Fibroblast of lung (primary cell): ENCODE data around the gene BABAM2. TPM values are rescaled to one million over a fixed set of nuclear protein-coding genes. Genes with fewer than 3 reads are reported as not detected.

Experiments used
- DNase-seq, 2 donors: peaks; one replicate each; pipeline versions ENCODE4 v3.0.0 to v3.0.0-alpha.2; 2010; ENCODE audit warnings: low read depth in 2 of 2
- H2AFZ ChIP-seq: 2 replicates; pipeline ENCODE4 v1.5.1; 2012; ENCODE audit warnings: low read length, control low read depth, inconsistent platforms
- H3K27ac ChIP-seq: 2 replicates; pipeline ENCODE4 v1.5.1; 2011; ENCODE audit warnings: low read length, control low read depth; ENCODE audit not compliant: insufficient read depth
- H3K27me3 ChIP-seq: 2 replicates; pipeline ENCODE4 v1.5.1; 2011; ENCODE audit warnings: mild to moderate bottlenecking, low read length; ENCODE audit not compliant: control insufficient read depth, insufficient read depth
- H3K36me3 ChIP-seq: 2 replicates; pipeline ENCODE4 v1.5.1; 2011; ENCODE audit warnings: low read length; ENCODE audit not compliant: control insufficient read depth, insufficient read depth
- H3K4me1 ChIP-seq: 2 replicates; pipeline ENCODE4 v1.5.1; 2011; ENCODE audit warnings: low read length; ENCODE audit not compliant: control insufficient read depth, insufficient read depth; ENCODE audit errors: extremely low read depth
- H3K4me2 ChIP-seq: 2 replicates; pipeline ENCODE4 v1.5.1; 2011; ENCODE audit warnings: low read length, control low read depth; ENCODE audit not compliant: insufficient read depth; ENCODE audit errors: extremely low read depth
- H3K4me3 ChIP-seq, 4 experiments: fragments of 200-600 bp in 1 of 4; sonication (generic) in 1 of 4; replicated peaks in 1 of 4; 2 replicates each; pipeline ENCODE4 v1.5.1; 2011 to 2016; ENCODE audit warnings: low read length in 4 of 4, low read depth in 3 of 4, mild to moderate bottlenecking in 3 of 4, control low read depth in 2 of 4, inconsistent platforms in 1 of 4, mixed read lengths in 1 of 4; ENCODE audit not compliant: insufficient read depth in 1 of 4; ENCODE audit errors: control extremely low read depth in 1 of 4
- H3K79me2 ChIP-seq: 2 replicates; pipeline ENCODE4 v1.5.1; 2012; ENCODE audit warnings: mild to moderate bottlenecking, low read length, inconsistent platforms; ENCODE audit not compliant: control insufficient read depth, insufficient read depth
- H3K9ac ChIP-seq: 2 replicates; pipeline ENCODE4 v1.5.1; 2011; ENCODE audit warnings: mild to moderate bottlenecking, low read length, control low read depth; ENCODE audit not compliant: insufficient read depth
- H3K9me3 ChIP-seq: 2 replicates; pipeline ENCODE4 v1.5.1; 2012; ENCODE audit warnings: low read depth, low read length; ENCODE audit not compliant: control insufficient read depth, insufficient read depth
- H4K20me1 ChIP-seq: 2 replicates; pipeline ENCODE4 v1.5.1; 2011; ENCODE audit warnings: low read length; ENCODE audit not compliant: control insufficient read depth, insufficient read depth; ENCODE audit errors: extremely low read depth
- EZH2 ChIP-seq: IDR thresholded peaks from 2 replicates; pipeline ENCODE4 v1.5.1; 2012; ENCODE audit warnings: low read length, control low read depth, mild to moderate bottlenecking; ENCODE audit errors: missing control alignments
- polyA plus RNA-seq, 2 donors: library from polyadenylated mRNA; depleted of rRNA in 1 of 2; stranded (reverse) in 1 of 2; unstranded in 1 of 2; fragments of >200 nt; gene quantifications; 2 replicates each; pipeline ENCODE4 v1.2.1, GENCODE V29; 2011 to 2012; ENCODE audit warnings: missing spikeins in 1 of 2
- total RNA-seq: library from RNA; depleted of rRNA; stranded (reverse); fragments of >200 nt; gene quantifications from 2 replicates; pipeline ENCODE4 v1.2.1, GENCODE V29; 2014
- TF ChIP-seq, protein P1 (sequence below), 2 donors: IDR thresholded peaks in 1 of 2; conservative IDR thresholded peaks in 1 of 2; 1 replicate in 1 of 2; 2 replicates in 1 of 2; pipeline ENCODE4 v1.5.1; 2011 to 2012; ENCODE audit warnings: low read length in 2 of 2, control low read depth in 1 of 2, inconsistent platforms in 1 of 2, low read depth in 1 of 2, mild to moderate bottlenecking in 1 of 2

Gene BABAM2
- total and polyA plus RNA-seq, 2 donors (not counting 1 experiment from before 2014, with no cell fraction given) = 25.6 to 33.4 TPM

DNA sequence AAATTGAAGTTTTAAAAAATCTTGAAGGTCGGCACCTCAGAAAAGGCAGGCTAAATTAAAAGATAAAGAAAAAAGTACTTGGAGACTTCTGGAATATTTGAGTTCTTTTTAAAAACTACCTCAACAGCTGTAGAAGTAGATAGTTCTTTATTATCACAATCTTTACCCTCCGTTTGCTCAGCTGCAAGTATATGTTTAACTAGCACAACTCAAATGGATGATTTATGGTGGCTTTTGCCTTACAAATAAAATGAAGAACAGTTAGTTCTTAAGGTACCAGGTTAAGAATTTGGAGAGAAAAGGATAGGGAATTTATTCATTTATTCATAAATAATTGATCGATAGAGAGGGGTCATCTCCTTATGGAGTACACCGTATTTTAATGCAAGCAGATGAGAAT lies 264.6 kb downstream of the BABAM2 start:
- no peak for DNase-seq
- no peak for TF ChIP-seq EZH2
- TF ChIP-seq, protein P1, sequence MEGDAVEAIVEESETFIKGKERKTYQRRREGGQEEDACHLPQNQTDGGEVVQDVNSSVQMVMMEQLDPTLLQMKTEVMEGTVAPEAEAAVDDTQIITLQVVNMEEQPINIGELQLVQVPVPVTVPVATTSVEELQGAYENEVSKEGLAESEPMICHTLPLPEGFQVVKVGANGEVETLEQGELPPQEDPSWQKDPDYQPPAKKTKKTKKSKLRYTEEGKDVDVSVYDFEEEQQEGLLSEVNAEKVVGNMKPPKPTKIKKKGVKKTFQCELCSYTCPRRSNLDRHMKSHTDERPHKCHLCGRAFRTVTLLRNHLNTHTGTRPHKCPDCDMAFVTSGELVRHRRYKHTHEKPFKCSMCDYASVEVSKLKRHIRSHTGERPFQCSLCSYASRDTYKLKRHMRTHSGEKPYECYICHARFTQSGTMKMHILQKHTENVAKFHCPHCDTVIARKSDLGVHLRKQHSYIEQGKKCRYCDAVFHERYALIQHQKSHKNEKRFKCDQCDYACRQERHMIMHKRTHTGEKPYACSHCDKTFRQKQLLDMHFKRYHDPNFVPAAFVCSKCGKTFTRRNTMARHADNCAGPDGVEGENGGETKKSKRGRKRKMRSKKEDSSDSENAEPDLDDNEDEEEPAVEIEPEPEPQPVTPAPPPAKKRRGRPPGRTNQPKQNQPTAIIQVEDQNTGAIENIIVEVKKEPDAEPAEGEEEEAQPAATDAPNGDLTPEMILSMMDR (conservative IDR thresholded peaks at IDR 0.05 in 1 of 2, IDR thresholded peaks at IDR 0.05 in 1 of 2; ENCODE audit: low read depth in 1 of 2, low read length in 2 of 2) = no peak
- H3K27me3 ChIP-seq = no peaks in the 10 kb centered on the region
- H3K36me3 ChIP-seq = no peaks in the 10 kb centered on the region
- H2AFZ ChIP-seq = no peak overlapping the region
- H3K9ac ChIP-seq = no peak overlapping the region
- H3K4me1 ChIP-seq = no peaks in the 10 kb centered on the region
- H3K4me2 ChIP-seq = no peak overlapping the region
- H3K27ac ChIP-seq = no peak overlapping the region
- no peaks in the 10 kb centered on the region for H3K79me2 ChIP-seq
- no peaks in the 10 kb centered on the region for H3K9me3 ChIP-seq
- H4K20me1 ChIP-seq = no peaks in the 10 kb centered on the region
- H3K4me3 ChIP-seq = no peak overlapping the region

DNA sequence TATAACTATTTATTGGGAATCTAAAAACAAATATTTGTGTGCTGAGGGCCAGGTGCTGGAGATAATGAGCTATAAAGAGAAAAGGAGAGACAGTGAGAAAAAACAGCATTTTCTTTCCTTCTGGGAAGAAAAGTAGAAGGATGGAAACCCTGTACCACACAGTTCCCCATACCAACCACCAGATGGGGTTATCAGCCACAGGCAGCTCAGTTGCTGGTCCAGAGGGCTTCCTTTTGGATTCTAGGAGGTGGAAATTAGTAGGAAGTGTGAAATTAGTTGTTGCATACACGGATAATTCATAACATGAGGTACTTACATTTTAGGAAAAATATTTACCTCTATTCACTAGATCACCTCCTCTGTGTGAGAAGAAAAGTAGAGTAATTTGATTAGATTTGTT lies 265.1 kb downstream of the BABAM2 start:
- Histone ChIP-seq H3K36me3 (no peaks in the 10 kb centered on the region), H3K4me2 (no peak overlapping the region), H3K27ac (no peak overlapping the region), H4K20me1 (no peaks in the 10 kb centered on the region), H3K9me3 (no peaks in the 10 kb centered on the region), H2AFZ (no peak overlapping the region), H3K4me3 (no peak overlapping the region), H3K79me2 (no peaks in the 10 kb centered on the region), H3K27me3 (no peaks in the 10 kb centered on the region), H3K4me1 (peaks cover 3% of the 10 kb centered on the region), H3K9ac (no peak overlapping the region)
- TF ChIP-seq, protein P1 (conservative IDR thresholded peaks at IDR 0.05 in 1 of 2, IDR thresholded peaks at IDR 0.05 in 1 of 2; ENCODE audit: low read depth in 1 of 2, low read length in 2 of 2) = peak; percentile 44 to 66
- TF ChIP-seq EZH2 = no peak
- DNase-seq = peak in 1 of 2 donors; percentile 22

DNA sequence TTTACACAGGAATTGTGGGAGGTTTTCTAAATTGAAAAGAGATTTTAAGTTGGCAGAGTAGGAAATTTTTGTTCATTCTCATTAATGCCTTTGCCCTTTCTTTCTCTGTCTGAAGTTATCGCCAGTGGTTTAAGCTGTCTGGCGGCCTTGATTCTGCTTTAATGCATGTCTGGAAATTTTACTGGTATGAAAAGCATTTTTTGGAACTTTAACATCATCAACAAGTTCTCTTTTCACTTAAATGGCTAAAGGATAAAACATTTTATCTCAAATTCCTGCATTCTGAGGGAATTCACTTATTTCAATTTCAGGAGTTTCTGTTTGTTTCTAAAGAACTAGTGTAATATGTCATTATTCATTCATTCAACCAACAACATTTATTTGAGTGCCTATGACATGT lies 268.3 kb downstream of the BABAM2 start:
- H3K36me3 ChIP-seq = no peaks in the 10 kb centered on the region
- no peaks in the 10 kb centered on the region for H3K27me3 ChIP-seq
- DNase-seq = peak in 1 of 2 donors; percentile 53
- no peaks in the 10 kb centered on the region for H3K9me3 ChIP-seq
- H2AFZ ChIP-seq = no peak overlapping the region
- H3K4me2 ChIP-seq = no peak overlapping the region
- H3K27ac ChIP-seq = no peak overlapping the region
- no peak overlapping the region for H3K4me3 ChIP-seq
- TF ChIP-seq, protein P1 (conservative IDR thresholded peaks at IDR 0.05 in 1 of 2, IDR thresholded peaks at IDR 0.05 in 1 of 2; ENCODE audit: low read depth in 1 of 2, low read length in 2 of 2) = no peak
- no peak for TF ChIP-seq EZH2
- no peaks in the 10 kb centered on the region for H4K20me1 ChIP-seq
- H3K79me2 ChIP-seq = no peaks in the 10 kb centered on the region
- no peak overlapping the region for H3K9ac ChIP-seq
- H3K4me1 ChIP-seq = peaks cover 9% of the 10 kb centered on the region
